ENCODE results near the gene GPR25. TPM values are rescaled to one million over a fixed set of nuclear protein-coding genes. Genes with fewer than 3 reads are reported as not detected.

Gene GPR25
- total RNA-seq, 1 experiment from 2014 or later, result not detected

DNA sequence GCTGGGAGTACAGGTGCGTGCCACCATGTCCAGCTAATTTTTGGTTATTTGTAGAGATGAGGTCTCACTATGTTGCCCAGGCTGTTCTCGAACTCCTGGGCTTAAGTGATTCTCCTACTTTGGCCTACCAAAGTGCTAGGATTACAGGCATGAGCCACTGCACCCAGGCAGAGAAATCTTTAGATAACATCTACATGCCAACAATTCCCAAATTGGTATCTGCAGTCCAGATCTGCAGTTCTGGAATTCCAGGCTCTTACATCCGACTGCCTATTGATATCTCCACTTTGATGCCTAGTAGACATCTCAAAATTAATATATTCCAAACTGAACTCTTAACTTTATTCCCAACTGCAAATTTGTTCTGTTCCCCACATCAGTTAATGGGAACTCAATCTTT lies 45.2 kb downstream of the GPR25 start:
- POLR2A ChIA-PET (ENCODE audit: low non-redundant PET), result no interaction called here
- no peaks in the 10 kb centered on the region for H3K4me1 ChIP-seq (ENCODE audit: insufficient read depth, low read length, poor library complexity, severe bottlenecking)
- H3K27me3 ChIP-seq (replicated peaks; ENCODE audit: insufficient read depth, low read depth, low read length, poor library complexity), result no peaks in the 10 kb centered on the region
- no TSS peak for BruUV-seq (replicated peaks)
- no peak for DNase-seq (ENCODE audit: low spot score)
- no peak for TF ChIP-seq EZH2 (IDR thresholded peaks at IDR 0.05; ENCODE audit: borderline replicate concordance, low read depth, low read length, poor library complexity, severe bottlenecking)
- TF ChIP-seq, protein P1, sequence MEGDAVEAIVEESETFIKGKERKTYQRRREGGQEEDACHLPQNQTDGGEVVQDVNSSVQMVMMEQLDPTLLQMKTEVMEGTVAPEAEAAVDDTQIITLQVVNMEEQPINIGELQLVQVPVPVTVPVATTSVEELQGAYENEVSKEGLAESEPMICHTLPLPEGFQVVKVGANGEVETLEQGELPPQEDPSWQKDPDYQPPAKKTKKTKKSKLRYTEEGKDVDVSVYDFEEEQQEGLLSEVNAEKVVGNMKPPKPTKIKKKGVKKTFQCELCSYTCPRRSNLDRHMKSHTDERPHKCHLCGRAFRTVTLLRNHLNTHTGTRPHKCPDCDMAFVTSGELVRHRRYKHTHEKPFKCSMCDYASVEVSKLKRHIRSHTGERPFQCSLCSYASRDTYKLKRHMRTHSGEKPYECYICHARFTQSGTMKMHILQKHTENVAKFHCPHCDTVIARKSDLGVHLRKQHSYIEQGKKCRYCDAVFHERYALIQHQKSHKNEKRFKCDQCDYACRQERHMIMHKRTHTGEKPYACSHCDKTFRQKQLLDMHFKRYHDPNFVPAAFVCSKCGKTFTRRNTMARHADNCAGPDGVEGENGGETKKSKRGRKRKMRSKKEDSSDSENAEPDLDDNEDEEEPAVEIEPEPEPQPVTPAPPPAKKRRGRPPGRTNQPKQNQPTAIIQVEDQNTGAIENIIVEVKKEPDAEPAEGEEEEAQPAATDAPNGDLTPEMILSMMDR (conservative IDR thresholded peaks at IDR 0.05; ENCODE audit: low read depth, low read length), result no peak
- intact Hi-C loops (cut with micrococcal nuclease; ENCODE audit: unreplicated experiment), result no loop called here
- CTCF ChIA-PET, result no interaction called here
- H3K36me3 ChIP-seq (ENCODE audit: insufficient read depth, low read length, poor library complexity, severe bottlenecking), result no peaks in the 10 kb centered on the region
- no peak overlapping the region for H3K27ac ChIP-seq (ENCODE audit: low read depth, low read length, poor library complexity, severe bottlenecking)
- H3K9me3 ChIP-seq (ENCODE audit: low read depth, low read length, poor library complexity, severe bottlenecking), result no peaks in the 10 kb centered on the region
- no peak overlapping the region for H3K4me3 ChIP-seq (ENCODE audit: low read depth, low read length, poor library complexity, severe bottlenecking)

DNA sequence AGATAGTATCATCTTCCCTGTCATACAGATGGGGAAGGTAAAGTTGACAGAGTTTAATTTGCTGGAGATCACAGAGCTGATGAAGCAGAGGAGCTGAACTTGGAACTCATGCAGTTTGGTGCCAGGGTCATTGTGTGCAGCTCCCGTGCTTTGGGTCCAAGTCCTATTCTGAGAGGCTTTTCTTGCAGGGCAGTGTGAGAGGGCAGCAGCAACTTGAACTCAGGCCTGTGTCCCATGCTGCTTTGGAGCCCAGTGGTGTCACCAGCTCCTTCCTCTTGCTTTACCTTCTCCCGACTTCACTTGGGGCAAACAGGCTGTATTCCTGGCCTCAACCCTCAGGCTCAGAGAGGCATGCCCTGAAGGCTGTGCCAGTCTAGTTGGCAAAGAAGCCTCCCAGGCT lies 46.6 kb downstream of the GPR25 start:
- BruUV-seq (replicated peaks), result no TSS peak
- Histone ChIP-seq H3K9me3 (ENCODE audit: low read depth, low read length, poor library complexity, severe bottlenecking) (no peaks in the 10 kb centered on the region), H3K36me3 (ENCODE audit: insufficient read depth, low read length, poor library complexity, severe bottlenecking) (no peaks in the 10 kb centered on the region), H3K27me3 (replicated peaks; ENCODE audit: insufficient read depth, low read depth, low read length, poor library complexity) (no peaks in the 10 kb centered on the region), H3K27ac (ENCODE audit: low read depth, low read length, poor library complexity, severe bottlenecking) (no peak overlapping the region), H3K4me3 (ENCODE audit: low read depth, low read length, poor library complexity, severe bottlenecking) (no peak overlapping the region), H3K4me1 (ENCODE audit: insufficient read depth, low read length, poor library complexity, severe bottlenecking) (no peaks in the 10 kb centered on the region)
- DNase-seq (ENCODE audit: low spot score), result no peak
- intact Hi-C loops (cut with micrococcal nuclease; ENCODE audit: unreplicated experiment), result no loop called here
- ChIA-PET CTCF (no interaction called here), POLR2A (ENCODE audit: low non-redundant PET) (no interaction called here)
- TF ChIP-seq, protein P1 (conservative IDR thresholded peaks at IDR 0.05; ENCODE audit: low read depth, low read length), result no peak
- TF ChIP-seq EZH2 (IDR thresholded peaks at IDR 0.05; ENCODE audit: borderline replicate concordance, low read depth, low read length, poor library complexity, severe bottlenecking), result no peak

DNA sequence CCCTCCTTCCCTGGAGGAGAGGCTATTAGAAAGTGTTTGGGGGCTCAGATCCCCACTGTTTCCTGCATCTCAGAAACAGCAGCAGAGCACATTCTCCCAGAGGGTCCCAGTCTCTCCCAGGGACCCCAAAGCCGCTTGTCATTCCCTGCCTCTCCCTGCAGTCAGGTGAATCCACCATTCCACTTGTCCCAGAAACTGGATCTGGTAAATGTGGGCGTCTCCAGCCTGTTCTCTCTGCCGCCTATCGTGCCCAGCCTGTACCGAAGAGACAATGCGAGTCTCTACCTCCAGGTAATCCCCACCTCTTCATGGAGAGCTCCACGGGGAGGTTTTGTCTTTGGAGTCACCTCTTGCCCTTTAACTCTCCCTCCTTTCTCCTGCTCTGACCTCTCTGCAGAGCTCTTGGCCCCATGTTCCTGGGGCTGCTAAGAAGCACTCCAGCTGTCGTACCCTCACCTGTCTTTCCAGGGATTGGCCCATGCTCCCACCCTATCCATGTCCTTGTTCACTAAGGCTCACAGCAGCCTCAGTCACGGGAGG lies 48.9 kb downstream of the GPR25 start:
- Histone ChIP-seq H3K4me1 (ENCODE audit: insufficient read depth, low read length, poor library complexity, severe bottlenecking) (no peaks in the 10 kb centered on the region), H3K27ac (ENCODE audit: low read depth, low read length, poor library complexity, severe bottlenecking) (no peak overlapping the region), H3K9me3 (ENCODE audit: low read depth, low read length, poor library complexity, severe bottlenecking) (no peaks in the 10 kb centered on the region), H3K36me3 (ENCODE audit: insufficient read depth, low read length, poor library complexity, severe bottlenecking) (no peaks in the 10 kb centered on the region), H3K4me3 (ENCODE audit: low read depth, low read length, poor library complexity, severe bottlenecking) (no peak overlapping the region), H3K27me3 (replicated peaks; ENCODE audit: insufficient read depth, low read depth, low read length, poor library complexity) (no peaks in the 10 kb centered on the region)
- no TSS peak for BruUV-seq (replicated peaks)
- intact Hi-C loops (cut with micrococcal nuclease; ENCODE audit: unreplicated experiment), result no loop called here
- ChIA-PET POLR2A (ENCODE audit: low non-redundant PET) (no interaction called here), CTCF (interaction anchor here (0.6 kb wide), 1 partner anchor 192 kb away, joined by 3 read pairs; no protein-coding TSS in a partner anchor)
- no peak for TF ChIP-seq EZH2 (IDR thresholded peaks at IDR 0.05; ENCODE audit: borderline replicate concordance, low read depth, low read length, poor library complexity, severe bottlenecking)
- TF ChIP-seq, protein P1 (conservative IDR thresholded peaks at IDR 0.05; ENCODE audit: low read depth, low read length), result no peak
- no peak for DNase-seq (ENCODE audit: low spot score)
